Cardiac fibroblast (primary cell): Measurements from ENCODE around the gene CAMK1.

Experiments
- DNase-seq, 2 donors: peaks; one replicate each; pipeline versions ENCODE4 v3.0.0 to v3.0.0-alpha.2; 2010; ENCODE audit warnings: low read depth in 2 of 2
- H3K4me3 ChIP-seq, 2 donors: replicated peaks in 1 of 2; 1 replicate in 1 of 2; 2 replicates in 1 of 2; pipeline ENCODE4 v1.5.1; 2011; ENCODE audit warnings: low read depth in 2 of 2, low read length in 2 of 2, mild to moderate bottlenecking in 2 of 2, moderate library complexity in 1 of 2
- TF ChIP-seq, protein P1 (sequence below): IDR thresholded peaks from one replicate; pipeline ENCODE4 v1.5.1; 2011; ENCODE audit warnings: low read depth, mild to moderate bottlenecking, low read length, inconsistent platforms

CAMK1 gene

GRCh38 chr3:9715136-9715535 is 54.6 kb downstream of the CAMK1 start:
- no peak for DNase-seq
- H3K4me3 ChIP-seq: no peak overlapping the region
- TF ChIP-seq, protein P1, sequence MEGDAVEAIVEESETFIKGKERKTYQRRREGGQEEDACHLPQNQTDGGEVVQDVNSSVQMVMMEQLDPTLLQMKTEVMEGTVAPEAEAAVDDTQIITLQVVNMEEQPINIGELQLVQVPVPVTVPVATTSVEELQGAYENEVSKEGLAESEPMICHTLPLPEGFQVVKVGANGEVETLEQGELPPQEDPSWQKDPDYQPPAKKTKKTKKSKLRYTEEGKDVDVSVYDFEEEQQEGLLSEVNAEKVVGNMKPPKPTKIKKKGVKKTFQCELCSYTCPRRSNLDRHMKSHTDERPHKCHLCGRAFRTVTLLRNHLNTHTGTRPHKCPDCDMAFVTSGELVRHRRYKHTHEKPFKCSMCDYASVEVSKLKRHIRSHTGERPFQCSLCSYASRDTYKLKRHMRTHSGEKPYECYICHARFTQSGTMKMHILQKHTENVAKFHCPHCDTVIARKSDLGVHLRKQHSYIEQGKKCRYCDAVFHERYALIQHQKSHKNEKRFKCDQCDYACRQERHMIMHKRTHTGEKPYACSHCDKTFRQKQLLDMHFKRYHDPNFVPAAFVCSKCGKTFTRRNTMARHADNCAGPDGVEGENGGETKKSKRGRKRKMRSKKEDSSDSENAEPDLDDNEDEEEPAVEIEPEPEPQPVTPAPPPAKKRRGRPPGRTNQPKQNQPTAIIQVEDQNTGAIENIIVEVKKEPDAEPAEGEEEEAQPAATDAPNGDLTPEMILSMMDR: no peak

DNA sequence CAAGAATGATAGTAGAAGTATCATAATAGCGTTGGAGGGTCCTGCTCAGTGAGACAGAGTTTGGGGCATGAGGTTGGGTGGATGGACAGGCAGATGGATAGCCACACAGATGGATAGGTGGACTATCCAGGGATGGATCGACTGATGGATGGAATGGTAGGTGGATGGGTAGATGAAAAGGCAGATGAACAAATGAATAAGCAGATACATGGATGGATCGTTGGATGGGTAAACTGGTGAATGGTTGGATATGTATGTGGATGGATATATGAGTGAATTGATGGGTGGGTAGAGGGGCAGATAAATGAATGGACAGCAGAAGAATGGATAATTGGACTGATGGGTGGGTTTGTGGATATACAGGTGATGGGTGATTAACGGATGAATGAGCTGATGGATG is 56.6 kb downstream of the CAMK1 start:
- TF ChIP-seq, protein P1: no peak
- DNase-seq: no peak
- H3K4me3 ChIP-seq: no peak overlapping the region

- no peak overlapping the region for H3K4me3 ChIP-seq
- TF ChIP-seq, protein P1: no peak
- DNase-seq: no peak
Observed at GRCh38 chr3:9712415-9712814, 57.3 kb downstream of the CAMK1 start.

- TF ChIP-seq, protein P1: no peak
- no peak for DNase-seq
- no peak overlapping the region for H3K4me3 ChIP-seq
Observed at GRCh38 chr3:9710174-9710739, 59.5 kb downstream of the CAMK1 start.
